ENCODE data around the gene RTP1.

DNA sequence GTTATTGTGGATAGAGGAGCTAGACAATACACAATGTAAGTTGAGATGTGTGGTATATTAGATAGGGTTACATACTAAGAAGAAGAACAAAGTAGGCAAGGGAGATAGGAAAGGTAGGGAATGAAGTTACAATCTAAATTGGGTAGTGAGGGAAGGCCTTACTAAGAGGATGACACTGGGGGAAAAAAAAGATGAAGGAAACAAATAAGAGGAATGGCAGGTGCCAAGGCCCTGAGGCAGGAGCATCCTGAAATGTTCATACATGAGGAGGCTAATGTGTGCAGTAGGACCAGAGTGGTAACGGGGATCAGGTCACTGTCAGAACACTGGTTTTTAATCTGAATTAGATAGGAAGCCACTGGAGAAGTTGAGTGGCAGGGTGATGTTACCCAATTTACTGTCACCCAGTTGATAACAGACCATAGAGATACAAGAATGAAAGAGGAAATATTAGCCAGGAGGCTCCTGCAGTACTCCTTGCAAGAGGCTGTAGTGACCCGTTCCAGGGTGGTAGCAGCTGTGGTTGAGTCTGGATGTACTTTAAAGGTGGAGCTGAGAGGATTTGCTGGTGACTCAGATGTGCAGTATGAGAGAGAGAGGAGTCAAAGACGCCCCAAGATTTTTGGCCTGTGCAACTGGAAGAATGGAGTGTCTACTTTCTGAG, 14.4 kb downstream of the RTP1 start:
- TF ChIP-seq YY1 (IDR thresholded peaks at IDR 0.05; ENCODE audit: low read depth): no peak
- no peak for TF ChIP-seq RAD21 (IDR thresholded peaks at IDR 0.05; ENCODE audit: low read depth)
- no peak for TF ChIP-seq CEBPB (IDR thresholded peaks at IDR 0.05)
- TF ChIP-seq TAF1 (IDR thresholded peaks at IDR 0.05; ENCODE audit: low read depth): no peak
- TF ChIP-seq EGR1 (IDR thresholded peaks at IDR 0.05): no peak
- TF ChIP-seq TCF12 (IDR thresholded peaks at IDR 0.05; ENCODE audit: low read depth): no peak
- TF ChIP-seq, protein P1, sequence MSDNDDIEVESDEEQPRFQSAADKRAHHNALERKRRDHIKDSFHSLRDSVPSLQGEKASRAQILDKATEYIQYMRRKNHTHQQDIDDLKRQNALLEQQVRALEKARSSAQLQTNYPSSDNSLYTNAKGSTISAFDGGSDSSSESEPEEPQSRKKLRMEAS (IDR thresholded peaks at IDR 0.05): no peak
- TF ChIP-seq CREB1 (IDR thresholded peaks at IDR 0.05; ENCODE audit: low read depth): no peak
- no peak for TF ChIP-seq EP300 (IDR thresholded peaks at IDR 0.05; ENCODE audit: borderline replicate concordance)
- TF ChIP-seq TEAD4 (IDR thresholded peaks at IDR 0.05): no peak
- TF ChIP-seq, protein P2, sequence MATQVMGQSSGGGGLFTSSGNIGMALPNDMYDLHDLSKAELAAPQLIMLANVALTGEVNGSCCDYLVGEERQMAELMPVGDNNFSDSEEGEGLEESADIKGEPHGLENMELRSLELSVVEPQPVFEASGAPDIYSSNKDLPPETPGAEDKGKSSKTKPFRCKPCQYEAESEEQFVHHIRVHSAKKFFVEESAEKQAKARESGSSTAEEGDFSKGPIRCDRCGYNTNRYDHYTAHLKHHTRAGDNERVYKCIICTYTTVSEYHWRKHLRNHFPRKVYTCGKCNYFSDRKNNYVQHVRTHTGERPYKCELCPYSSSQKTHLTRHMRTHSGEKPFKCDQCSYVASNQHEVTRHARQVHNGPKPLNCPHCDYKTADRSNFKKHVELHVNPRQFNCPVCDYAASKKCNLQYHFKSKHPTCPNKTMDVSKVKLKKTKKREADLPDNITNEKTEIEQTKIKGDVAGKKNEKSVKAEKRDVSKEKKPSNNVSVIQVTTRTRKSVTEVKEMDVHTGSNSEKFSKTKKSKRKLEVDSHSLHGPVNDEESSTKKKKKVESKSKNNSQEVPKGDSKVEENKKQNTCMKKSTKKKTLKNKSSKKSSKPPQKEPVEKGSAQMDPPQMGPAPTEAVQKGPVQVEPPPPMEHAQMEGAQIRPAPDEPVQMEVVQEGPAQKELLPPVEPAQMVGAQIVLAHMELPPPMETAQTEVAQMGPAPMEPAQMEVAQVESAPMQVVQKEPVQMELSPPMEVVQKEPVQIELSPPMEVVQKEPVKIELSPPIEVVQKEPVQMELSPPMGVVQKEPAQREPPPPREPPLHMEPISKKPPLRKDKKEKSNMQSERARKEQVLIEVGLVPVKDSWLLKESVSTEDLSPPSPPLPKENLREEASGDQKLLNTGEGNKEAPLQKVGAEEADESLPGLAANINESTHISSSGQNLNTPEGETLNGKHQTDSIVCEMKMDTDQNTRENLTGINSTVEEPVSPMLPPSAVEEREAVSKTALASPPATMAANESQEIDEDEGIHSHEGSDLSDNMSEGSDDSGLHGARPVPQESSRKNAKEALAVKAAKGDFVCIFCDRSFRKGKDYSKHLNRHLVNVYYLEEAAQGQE (IDR thresholded peaks at IDR 0.05; ENCODE audit: low read depth): no peak
- no peak for TF ChIP-seq FOXM1 (IDR thresholded peaks at IDR 0.05; ENCODE audit: borderline replicate concordance, low read depth)
